GM10847 (cell line): Measurements from ENCODE around the gene ARHGEF28.

Source experiments
- POLR2A ChIP-seq: IDR thresholded peaks from 2 replicates; pipeline ENCODE4 v1.6.1; 2011; ENCODE audit not compliant: insufficient read length; ENCODE audit errors: extremely low read depth

Gene ARHGEF28

DNA sequence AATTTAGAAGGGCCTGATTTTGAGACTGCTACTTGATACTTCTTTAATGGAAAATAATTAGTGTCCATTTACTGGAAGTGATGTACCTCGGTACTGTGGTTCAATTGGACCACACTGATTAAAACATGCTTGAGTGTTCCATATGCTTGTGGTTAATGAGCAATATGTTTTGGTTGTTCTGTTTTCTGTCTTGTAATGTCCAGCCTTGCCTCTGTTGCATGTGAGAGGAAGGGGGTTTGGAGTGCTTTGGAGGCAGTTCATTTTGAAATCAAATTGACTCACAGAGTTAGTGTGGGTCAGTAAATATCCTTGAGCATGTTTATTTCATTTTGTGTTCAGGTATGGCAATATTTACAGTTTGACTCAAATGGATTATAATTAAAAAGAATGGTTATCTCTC, 334.4 kb downstream of the ARHGEF28 start:
- no peak for TF ChIP-seq POLR2A

DNA sequence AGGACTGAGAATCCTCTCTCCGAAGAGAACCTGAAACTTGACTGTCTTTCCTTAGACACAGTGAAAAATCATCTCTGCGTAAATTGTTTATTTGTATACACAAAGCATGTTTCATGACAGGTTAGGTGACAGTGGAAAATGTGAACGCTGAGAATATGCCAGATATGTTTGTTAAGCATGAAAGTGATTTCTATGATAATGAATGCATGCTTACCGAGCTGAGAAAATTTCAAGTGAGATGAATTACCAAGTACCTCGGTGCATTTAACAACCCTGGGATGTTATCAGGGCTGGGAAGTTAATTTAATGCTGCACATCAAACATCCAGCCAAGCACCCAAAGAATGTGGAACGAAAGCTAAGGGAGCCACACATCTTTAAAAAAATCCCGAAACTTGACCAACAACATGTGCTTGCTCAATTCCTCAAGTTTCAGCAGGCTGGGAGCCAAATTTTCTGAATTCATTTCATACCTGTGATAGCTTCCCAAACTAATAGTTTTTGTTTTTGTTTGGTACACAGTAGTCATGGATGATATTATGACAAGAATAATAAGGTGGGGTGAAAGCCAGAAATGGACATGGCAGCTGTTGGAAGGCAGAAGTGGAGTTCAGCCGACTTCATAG, 336.9 kb downstream of the ARHGEF28 start:
- TF ChIP-seq POLR2A, result no peak

DNA sequence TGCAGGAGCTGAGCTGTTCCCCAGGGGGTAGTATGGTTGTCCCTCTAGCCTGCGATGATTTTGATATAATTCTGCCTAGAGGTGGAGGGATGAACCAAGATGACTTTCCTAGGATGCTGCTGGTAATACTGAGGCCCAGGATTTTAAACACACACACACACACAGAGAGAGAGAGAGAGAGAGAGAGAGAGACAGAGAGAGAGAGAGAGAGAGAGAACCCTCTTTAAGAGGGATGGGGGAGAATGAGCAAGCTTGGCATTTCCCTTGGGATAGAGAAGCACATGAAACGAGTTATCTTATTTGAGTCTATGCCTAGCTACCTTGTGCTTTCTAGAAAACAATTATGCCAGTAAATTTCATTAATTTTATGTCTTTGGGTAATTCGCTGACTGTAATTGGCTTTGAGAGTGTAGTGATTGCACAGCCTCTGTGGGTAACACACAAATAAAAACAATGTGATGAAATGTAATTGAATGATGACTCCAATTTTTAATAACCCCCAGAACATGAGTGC, 338.4 kb downstream of the ARHGEF28 start:
- no peak for TF ChIP-seq POLR2A

DNA sequence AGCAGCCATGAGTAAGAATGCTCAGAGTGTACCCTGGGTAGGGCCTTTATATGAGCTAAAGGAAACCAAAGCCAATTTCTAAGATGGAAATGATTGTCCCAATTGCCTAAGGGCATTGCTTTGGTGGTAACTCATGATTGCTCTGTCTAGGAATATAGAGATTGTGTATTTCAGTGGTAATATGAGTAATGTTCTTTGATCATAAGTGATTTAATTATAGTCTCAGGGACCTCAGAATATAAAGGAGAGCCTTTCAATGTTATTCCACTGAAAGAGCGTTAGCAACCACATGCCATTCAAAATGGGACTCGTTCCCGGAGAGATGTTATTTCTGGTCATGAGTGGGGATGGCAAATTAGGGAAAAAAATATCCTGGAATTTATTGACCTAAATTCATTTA, 340.5 kb downstream of the ARHGEF28 start:
- TF ChIP-seq POLR2A, result no peak

DNA sequence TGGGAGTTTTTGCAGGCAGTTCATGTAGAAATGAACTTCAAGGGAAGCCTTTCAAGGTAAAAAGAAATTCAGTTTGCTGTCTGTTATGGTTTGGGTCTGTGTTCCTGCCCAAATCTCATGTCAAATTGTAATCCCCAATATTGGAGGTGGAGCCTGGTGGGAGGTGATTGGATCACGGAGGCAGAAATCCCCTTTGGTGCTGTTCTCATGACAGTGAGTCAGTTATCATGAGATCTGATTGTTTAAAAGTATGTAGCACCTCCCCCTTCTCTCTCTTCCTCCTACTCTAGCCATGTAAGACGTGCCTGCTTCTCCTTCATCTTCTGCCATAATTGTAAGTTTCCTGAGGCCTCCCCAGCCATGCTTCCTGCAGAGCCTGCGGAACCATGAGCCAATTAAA, 341.4 kb downstream of the ARHGEF28 start:
- TF ChIP-seq POLR2A, result no peak

DNA sequence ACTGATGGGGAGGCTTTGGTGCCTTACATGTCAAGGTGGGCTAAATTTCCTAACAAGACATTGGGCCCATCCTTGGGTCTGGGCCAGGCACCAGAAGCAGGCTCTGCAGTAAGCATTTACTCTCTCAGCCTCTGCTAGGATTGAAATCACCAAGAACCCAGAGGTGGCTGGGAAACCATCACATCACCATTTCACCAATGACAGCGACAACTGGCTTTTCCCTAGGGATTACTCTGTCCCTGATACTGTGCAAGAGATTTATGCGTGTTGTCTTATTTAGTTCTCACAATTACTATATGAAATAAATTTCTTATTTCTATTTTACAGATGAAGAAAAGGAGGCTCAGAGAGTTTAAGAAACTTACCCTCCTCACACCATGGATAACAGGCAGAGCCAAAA, 342.2 kb downstream of the ARHGEF28 start:
- no peak for TF ChIP-seq POLR2A

DNA sequence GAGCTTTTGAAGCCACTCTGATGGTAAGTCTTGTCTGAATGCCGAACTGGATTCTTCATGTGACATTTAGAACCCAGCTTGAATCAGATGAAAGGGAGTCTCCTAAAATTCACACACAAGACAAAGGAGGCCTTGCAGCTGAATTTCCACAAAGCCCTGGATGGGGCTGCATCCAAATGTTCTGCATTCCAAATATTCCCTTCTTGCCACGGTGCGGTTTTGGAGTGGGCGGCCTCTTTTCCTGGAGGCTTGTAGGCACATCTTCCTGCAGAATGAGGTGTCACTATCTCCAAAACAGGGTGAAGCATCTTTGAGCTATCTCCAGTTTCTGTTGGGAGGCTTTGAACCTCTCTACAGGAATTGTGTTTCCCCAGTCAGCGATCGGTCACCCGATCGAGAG, 342.7 kb downstream of the ARHGEF28 start:
- TF ChIP-seq POLR2A, result no peak

DNA sequence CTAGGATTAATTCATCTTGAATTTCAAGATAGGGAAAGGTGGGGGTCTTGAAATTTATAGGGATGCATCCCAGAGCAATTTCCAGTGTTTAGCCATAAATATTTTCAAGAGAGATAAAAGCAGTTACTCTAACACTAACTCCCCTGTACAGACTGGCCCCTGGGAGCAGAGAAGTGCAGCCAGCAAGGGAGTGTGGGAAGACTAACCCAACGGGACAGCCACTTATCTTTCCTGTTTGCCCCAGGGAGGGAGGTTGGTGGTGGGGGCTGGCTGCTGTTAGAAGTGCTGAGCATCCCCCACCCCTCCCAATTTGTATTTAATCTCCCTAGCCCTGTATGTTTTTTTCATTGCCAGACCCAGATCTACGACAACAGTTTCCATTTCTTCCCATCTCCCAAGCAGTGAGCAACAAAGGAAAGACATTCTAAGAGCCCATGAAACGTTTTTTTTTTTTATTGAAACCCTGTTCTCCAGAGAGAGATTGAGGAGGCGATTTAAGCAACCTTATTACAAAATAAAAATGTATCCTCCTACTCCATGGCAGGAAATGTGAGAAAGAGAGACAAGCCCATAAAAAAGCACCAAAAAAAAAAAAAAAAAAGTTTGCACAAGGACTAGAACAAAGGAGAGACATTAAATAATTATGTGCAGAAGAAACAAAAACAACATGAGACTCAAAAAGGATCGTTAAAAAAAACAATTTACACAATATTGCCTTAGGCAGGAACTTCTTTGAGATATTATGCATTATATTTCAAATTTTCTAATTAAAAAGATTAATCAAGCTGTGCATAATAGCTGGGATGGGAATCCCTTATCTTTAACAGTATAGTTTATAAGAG, 343.4 kb downstream of the ARHGEF28 start:
- TF ChIP-seq POLR2A, result no peak

DNA sequence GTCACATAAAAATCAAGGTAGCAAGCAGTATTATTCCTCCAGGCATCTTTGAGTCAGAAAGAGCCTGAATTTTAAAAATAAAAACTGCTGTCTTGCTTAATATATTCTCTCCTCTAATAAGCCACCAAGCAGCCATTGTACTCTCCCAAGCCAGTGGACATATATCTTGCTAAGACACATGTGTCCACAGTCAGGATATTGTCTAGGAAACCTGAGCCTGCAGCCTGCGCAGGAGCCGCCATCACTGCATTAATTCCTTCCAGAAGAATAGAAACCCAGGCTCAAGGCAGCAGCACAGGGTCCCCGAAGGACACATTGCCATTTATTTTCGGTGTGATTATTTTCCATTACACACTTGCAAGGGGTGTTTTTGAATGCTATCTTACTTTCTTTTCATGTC, 345.3 kb downstream of the ARHGEF28 start:
- TF ChIP-seq POLR2A, result no peak

DNA sequence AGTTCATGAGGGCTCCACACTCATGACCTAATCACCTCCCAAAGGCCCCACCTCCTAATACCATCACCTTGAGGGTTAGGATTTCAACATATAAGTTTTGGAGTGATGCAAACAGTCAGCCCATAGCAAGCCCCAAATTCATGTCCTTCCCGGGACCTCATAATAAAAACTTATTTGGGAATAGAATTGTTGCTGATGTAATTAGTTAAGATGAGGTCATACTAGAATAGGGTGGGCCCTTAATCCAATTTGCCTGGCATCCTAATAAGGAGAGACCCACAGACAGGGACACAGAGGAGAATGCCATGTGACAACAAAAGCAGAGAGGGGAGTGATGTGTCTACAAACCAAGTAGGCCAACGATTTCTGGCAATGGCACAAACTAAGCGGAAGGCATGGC, 347.1 kb downstream of the ARHGEF28 start:
- no peak for TF ChIP-seq POLR2A

DNA sequence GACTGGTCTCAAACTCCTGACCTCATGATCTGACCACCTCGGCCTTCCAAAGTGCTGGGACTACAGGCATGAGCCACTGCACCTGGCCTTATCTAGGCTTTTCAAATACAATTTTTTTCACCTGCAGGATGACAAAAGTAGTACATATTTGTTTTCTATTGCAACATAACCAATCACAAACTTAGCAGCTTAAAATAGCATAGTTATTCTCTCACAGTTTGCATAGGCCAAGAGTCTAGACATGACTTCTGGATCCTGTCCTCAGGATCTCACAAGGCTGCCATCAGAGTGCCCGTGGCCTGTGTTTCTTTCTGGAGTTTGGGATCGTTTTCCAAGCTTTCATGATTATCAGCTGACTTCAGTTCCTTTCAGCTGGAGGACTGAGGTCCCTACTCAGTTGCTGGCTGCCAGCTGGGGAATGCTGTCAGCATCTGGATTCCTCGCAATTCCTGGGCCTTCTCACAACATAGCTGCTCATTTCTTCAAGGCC, 348.9 kb downstream of the ARHGEF28 start:
- no peak for TF ChIP-seq POLR2A

DNA sequence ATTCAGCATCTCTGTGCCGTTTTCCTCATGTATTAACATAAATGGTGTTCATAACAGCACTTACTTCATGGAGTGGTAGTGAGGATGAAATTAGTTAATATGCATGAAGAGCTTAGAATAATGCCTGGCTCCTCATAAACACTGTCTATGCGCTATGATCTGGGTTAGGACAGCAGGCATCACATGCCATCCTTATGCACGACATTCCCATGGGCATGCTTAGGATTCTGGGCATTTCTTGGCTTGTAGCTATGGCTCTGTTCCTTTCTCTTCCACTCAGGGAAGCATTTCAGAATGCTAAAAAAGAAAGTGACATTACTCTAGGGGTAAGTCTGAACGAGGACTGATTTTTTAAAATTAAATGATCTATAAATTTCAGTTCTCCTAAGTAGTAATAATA, 349.8 kb downstream of the ARHGEF28 start:
- no peak for TF ChIP-seq POLR2A

DNA sequence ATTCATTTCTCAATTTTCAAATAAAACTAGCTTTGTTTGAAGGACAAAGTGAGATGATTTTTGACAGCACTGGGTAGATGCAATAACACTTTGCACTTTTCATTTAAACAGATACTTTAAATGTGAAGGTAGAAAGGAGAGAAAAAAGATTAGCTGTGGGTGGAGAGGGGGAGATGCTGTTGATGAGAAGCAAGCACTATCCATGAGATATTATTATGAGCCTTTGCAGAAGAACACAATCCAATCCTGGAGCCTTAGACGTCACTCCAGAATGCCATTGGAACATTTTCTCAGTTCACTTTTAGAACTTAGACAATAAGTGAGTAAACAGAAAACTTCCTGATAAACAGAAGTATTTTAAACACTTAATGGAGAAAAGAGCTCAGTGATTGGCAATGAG, 351.1 kb downstream of the ARHGEF28 start:
- no peak for TF ChIP-seq POLR2A

DNA sequence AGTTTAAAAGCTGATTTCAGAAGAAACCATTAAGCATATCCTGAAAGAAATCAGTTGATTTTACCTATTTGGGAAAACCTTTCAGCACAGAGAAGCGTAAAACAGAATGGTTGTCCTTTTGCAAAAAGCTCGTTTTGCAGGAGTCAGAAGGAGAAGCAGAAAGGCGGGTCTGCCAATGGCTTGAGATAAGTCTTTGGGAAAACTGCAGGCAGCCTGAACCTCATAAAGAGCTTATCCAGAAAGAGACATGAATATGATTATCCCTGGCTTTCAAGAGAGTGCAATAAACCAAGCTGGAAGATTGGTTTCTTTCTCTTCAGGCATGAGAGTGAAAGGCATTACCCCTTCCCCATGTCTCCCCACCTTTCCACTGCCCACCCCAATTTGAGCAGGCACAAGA, 353.3 kb downstream of the ARHGEF28 start:
- no peak for TF ChIP-seq POLR2A

DNA sequence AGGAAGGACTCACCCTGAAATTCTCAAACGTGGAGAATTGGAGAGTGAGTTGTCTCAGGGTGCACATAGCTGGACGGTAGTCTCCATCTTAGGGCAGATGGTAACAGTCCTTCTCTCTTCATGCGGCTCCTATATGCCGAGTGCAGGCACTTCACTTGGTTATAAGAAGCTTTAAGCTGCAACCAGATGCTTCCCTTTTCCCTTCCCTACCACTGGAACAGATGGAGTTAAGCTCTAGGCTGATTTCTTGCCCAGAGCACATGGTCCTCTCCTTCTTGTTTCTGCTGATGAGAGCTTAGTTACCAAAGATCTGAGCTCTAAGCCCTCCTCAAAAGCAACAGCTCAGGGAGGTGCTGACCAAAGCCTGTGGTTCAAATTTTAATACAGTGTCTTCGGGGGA, 355.7 kb downstream of the ARHGEF28 start:
- no peak for TF ChIP-seq POLR2A

DNA sequence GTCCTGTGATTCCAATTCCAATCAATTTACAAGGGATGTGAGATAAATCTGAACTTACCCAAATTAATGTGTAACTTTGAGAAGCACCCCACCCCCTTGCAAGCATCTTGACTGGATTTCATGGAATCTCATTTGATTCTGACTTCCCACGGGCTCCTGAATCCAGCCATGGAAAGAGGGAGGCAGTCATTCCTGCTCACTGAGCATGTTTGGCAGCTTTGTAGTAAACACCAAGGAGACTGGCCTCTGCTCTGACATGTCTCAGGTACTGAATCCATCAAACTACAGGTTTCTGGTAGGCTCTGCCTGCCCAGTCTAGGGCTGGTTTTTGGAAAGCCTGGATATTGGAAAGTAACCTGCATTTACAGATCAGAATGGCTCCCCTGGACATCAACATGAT, 357.6 kb downstream of the ARHGEF28 start:
- TF ChIP-seq POLR2A, result no peak
